ENCODE results near the gene PSMG2.

PSMG2 gene

DNA sequence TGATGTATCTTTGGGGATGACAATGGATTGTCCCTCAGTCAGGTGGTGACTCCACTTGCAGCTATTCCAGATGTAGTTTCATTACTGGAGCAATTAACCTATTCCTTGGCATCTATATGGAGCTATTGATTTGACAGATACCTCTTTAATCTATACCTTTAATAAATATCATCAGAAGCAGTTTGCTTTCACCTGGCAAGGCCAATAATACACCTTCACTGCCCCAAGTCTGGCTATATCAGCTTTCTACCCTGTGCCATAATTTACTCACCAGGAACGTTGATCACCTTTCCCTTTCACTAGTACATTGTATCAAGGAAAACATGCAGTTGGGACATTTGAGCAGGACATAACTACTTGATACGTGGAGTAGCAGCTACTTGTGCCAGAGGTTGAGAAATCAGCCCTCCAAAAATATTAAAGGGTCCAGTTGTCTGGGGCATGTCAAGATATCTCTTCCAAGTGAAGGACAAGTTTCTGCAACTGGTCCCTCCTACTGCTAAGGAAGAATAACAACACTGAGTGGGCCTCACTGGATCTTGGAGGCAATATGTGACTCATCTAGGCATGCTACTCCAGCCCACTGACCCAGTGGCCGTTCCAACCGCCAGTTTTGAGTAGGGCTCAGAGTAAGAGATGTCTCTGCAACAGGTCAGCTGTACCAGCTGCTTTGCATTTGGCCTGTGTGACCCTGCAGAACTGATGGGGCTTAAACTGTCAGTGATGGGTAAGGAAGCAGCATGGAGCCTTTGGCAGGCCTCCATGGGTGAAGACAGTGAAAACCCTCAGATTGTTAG is 67.0 kb downstream of the PSMG2 start:
- TF ChIP-seq, protein P1, sequence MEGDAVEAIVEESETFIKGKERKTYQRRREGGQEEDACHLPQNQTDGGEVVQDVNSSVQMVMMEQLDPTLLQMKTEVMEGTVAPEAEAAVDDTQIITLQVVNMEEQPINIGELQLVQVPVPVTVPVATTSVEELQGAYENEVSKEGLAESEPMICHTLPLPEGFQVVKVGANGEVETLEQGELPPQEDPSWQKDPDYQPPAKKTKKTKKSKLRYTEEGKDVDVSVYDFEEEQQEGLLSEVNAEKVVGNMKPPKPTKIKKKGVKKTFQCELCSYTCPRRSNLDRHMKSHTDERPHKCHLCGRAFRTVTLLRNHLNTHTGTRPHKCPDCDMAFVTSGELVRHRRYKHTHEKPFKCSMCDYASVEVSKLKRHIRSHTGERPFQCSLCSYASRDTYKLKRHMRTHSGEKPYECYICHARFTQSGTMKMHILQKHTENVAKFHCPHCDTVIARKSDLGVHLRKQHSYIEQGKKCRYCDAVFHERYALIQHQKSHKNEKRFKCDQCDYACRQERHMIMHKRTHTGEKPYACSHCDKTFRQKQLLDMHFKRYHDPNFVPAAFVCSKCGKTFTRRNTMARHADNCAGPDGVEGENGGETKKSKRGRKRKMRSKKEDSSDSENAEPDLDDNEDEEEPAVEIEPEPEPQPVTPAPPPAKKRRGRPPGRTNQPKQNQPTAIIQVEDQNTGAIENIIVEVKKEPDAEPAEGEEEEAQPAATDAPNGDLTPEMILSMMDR (IDR thresholded peaks at IDR 0.05; ENCODE audit: low read depth, low read length): no peak
- in situ Hi-C loops (cut with HindIII; ENCODE audit: low sequenced_read_pairs): no loop called here
- no peak overlapping the region for H3K4me3 ChIP-seq (ENCODE audit: low read depth, low read length)
- peak; percentile 12 for DNase-seq (ENCODE audit: low read depth, low spot score)

DNA sequence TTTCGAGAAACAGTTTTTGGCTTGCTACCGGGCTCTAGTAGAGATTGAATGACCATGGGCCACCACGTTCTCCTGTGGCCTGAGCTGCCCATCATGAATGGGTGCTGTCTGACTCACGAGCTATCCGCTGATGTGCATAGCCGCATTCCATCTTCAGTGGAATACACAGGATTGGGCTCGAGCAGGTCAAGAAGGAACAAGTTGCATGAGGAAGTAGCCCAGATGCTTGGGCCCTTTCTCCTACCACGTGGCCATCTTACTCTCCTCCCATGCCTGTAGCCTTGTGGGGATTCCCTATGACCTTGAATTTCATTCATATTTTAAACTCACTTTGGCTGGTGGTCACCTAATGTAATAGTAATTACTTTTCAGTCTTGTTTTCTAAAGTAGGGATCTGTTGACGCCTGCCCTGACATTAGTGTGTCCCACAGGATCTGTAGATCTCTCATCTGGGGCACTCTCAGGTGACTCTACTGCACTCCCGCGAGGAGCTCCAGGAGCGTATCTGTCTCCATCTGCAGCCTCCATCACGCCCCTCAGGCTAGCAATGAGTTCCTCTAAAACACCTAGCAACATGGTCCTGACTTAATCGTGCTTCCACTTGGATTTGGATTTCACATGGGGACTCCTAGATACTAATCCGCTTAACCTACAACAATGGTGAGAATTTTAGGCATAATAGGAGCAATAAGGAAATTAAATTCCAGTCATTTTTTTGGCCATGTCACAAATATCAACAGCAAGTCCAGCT is 67.8 kb downstream of the PSMG2 start:
- TF ChIP-seq, protein P1 (IDR thresholded peaks at IDR 0.05; ENCODE audit: low read depth, low read length): no peak
- no peak overlapping the region for H3K4me3 ChIP-seq (ENCODE audit: low read depth, low read length)
- in situ Hi-C loops (cut with HindIII; ENCODE audit: low sequenced_read_pairs): no loop called here
- no peak for DNase-seq (ENCODE audit: low read depth, low spot score)

DNA sequence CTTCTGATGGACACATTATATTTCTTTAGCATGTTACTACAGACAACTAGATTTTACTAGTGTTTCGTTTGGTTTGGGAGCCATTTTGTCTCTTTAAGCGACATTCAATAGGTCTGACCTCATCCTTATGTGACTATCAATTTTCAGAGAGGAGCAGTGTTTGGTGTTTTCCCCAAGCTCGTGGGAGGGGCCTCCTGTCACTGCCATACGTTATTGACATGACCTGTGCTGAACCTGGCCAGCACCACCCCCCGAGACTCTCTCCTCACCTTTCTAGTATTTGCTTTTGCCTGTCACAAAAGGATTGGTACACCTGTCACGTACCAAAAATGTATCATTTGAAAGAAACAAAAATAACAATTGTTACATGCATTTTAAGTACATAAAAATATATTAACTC is 69.3 kb downstream of the PSMG2 start:
- TF ChIP-seq, protein P1 (IDR thresholded peaks at IDR 0.05; ENCODE audit: low read depth, low read length): no peak
- no peak overlapping the region for H3K4me3 ChIP-seq (ENCODE audit: low read depth, low read length)
- in situ Hi-C loops (cut with HindIII; ENCODE audit: low sequenced_read_pairs): no loop called here
- DNase-seq (ENCODE audit: low read depth, low spot score): no peak

DNA sequence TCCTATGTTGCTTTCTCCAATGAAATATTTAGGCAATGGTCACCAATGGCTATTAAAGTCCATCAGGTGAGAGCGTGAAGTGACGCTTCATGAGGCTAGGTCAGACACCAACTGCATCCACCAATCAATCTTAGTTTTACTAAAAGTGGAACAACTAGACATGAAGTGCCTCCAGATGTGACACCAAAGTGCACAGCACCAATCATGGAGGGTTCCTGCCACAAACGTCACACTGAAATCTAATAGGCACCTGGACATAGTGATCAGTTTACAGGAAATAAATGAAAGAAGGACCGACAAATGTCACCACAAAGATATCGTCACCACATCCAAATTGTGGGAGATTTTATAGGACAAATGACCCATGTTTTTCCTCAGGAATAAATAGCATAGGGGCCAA is 70.5 kb downstream of the PSMG2 start:
- in situ Hi-C loops (cut with HindIII; ENCODE audit: low sequenced_read_pairs): no loop called here
- H3K4me3 ChIP-seq (ENCODE audit: low read depth, low read length): no peak overlapping the region
- TF ChIP-seq, protein P1 (IDR thresholded peaks at IDR 0.05; ENCODE audit: low read depth, low read length): no peak
- DNase-seq (ENCODE audit: low read depth, low spot score): no peak

DNA sequence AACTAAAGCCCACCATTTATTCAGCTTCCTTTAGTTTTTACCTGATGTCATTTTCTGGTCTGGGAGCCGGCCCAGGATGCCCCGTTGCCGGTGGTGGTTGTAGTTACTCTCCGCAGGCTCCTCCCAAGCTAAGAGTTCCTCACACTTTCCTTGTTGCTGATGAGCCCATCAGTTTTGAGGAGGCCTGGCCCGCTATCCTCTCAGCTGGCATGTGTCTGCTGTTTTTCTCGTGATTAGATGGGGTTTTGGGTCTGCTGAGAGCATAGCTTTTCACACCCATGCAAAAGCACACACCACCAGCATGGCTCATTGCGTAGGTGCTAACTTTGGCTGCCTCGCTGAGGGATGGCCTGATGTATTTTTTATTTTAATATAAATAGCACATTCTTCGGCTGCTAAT is 72.1 kb downstream of the PSMG2 start:
- H3K4me3 ChIP-seq (ENCODE audit: low read depth, low read length): no peak overlapping the region
- no peak for DNase-seq (ENCODE audit: low read depth, low spot score)
- TF ChIP-seq, protein P1 (IDR thresholded peaks at IDR 0.05; ENCODE audit: low read depth, low read length): no peak
- in situ Hi-C loops (cut with HindIII; ENCODE audit: low sequenced_read_pairs): no loop called here
